ENCODE measurements around the gene CGB5. TPM values are rescaled to one million over a fixed set of nuclear protein-coding genes. Genes with fewer than 3 reads are reported as not detected.
"Not testable (repeated sequence)": the region's sequence is repeated elsewhere in the genome, so short reads cannot be mapped to it uniquely, and the experiment has no call there.

The CGB5 gene
- total and polyA plus RNA-seq, 2 donors (not counting 1 experiment from before 2014, with no cell fraction given), result not detected

GRCh38 chr19:49017666-49018351 lies 25.8 kb upstream of the CGB5 start:
- peak; percentile 80 for ATAC-seq (ENCODE audit: low read depth)
- Histone ChIP-seq H3K9me3 (ENCODE audit: control extremely low read depth in 1 of 3, control insufficient read depth in 2 of 3, insufficient read depth in 1 of 3, low read length in 2 of 3) (no peaks in the 10 kb centered on the region), H3K9ac (ENCODE audit: low read length) (peak overlapping the region; percentile 72), H3K79me2 (ENCODE audit: control insufficient read depth, insufficient read depth, low read length) (no peaks in the 10 kb centered on the region), H3K4me2 (replicated peaks; ENCODE audit: low read depth, low read length, poor library complexity, severe bottlenecking) (peak overlapping the region; percentile 99), H4K20me1 (ENCODE audit: control insufficient read depth, insufficient read depth, low read length, poor library complexity, severe bottlenecking) (no peaks in the 10 kb centered on the region), H3K27me3 (replicated peaks in 1 of 4; ENCODE audit: control extremely low read depth in 1 of 4, control insufficient read depth in 3 of 4, insufficient read depth in 4 of 4, low read length in 3 of 4) (peaks cover 0 to 9% (median 2%) of the 10 kb centered on the region in 4 experiments), H3K36me3 (replicated peaks in 1 of 2; ENCODE audit: control extremely low read depth in 1 of 2, control insufficient read depth in 1 of 2, extremely low read depth in 1 of 2, insufficient read depth in 2 of 2, low read length in 1 of 2) (peaks cover 0 to 4% of the 10 kb centered on the region in 2 experiments), H3K4me1 (ENCODE audit: control insufficient read depth in 2 of 2, insufficient read depth in 2 of 2, low read length in 2 of 2) (peaks cover 25 to 40% of the 10 kb centered on the region in 2 donors), H3K4me3 (ENCODE audit: control extremely low read depth in 1 of 5, extremely low read depth in 1 of 5, insufficient read depth in 1 of 5, low read depth in 2 of 5, low read length in 4 of 5) (peak overlapping the region in 4 of 5 experiments; percentile 52 to 73 (median 60)), H2AFZ (ENCODE audit: insufficient read depth, low read depth, low read length, poor library complexity, severe bottlenecking) (peak overlapping the region; percentile 88), H3K27ac (ENCODE audit: low read length in 2 of 2) (peak overlapping the region in 1 of 2 donors; percentile 30)
- ChIA-PET CTCF (interaction anchor here (0.6 to 1.9 kb wide), 6 partner anchors 11 to 180 kb away, joined by 3 to 10 read pairs (median 4); partner anchors contain the start of genes GYS1, LIN7B and RUVBL2), POLR2A (interaction anchor here (0.6 to 1.5 kb wide), 3 partner anchors 18 to 131 kb away, joined by 3 to 7 read pairs (median 3); partner anchors contain the start of gene RUVBL2)
- under 1% methylated on average over 58 of the region's 62 CpGs for WGBS (ENCODE audit: insufficient coverage)
- peak overlapping the region; percentile 89 for H3K4me3 Mint-ChIP-seq
- H3K27me3 Mint-ChIP-seq, result no peaks in the 10 kb centered on the region
- intact Hi-C loops (cut with micrococcal nuclease), result loop anchor here (2.0 kb wide), 1 partner anchor 25 kb away; the partner anchor contains the start of genes GYS1 and RUVBL2
- no peaks in the 10 kb centered on the region for H3K9me3 Mint-ChIP-seq (ENCODE audit: insufficient read depth)
- peak overlapping the region; percentile 67 for H3K27ac Mint-ChIP-seq
- peak; percentile 82 for DNase-seq
- TF ChIP-seq EZH2 (IDR thresholded peaks at IDR 0.05; ENCODE audit: borderline replicate concordance, insufficient read depth, low read depth, low read length, poor library complexity, severe bottlenecking) (no peak), CTCF (IDR thresholded peaks at IDR 0.05) (peak; percentile 78)
- peaks cover 34% of the 10 kb centered on the region for H3K4me1 Mint-ChIP-seq

GRCh38 chr19:49018388-49019241 lies 25.0 kb upstream of the CGB5 start:
- not testable (repeated sequence) for H3K27me3 ChIP-seq (replicated peaks in 1 of 4; ENCODE audit: control extremely low read depth in 1 of 4, control insufficient read depth in 3 of 4, insufficient read depth in 4 of 4, low read length in 3 of 4); ATAC-seq (ENCODE audit: low read depth); H3K79me2 ChIP-seq (ENCODE audit: control insufficient read depth, insufficient read depth, low read length); H3K27ac ChIP-seq (ENCODE audit: low read length in 2 of 2); H3K27me3 Mint-ChIP-seq; H3K36me3 ChIP-seq (replicated peaks in 1 of 2; ENCODE audit: control extremely low read depth in 1 of 2, control insufficient read depth in 1 of 2, extremely low read depth in 1 of 2, insufficient read depth in 2 of 2, low read length in 1 of 2); H3K9me3 Mint-ChIP-seq (ENCODE audit: insufficient read depth); H4K20me1 ChIP-seq (ENCODE audit: control insufficient read depth, insufficient read depth, low read length, poor library complexity, severe bottlenecking); H3K9me3 ChIP-seq (ENCODE audit: control extremely low read depth in 1 of 3, control insufficient read depth in 2 of 3, insufficient read depth in 1 of 3, low read length in 2 of 3)
- intact Hi-C loops (cut with micrococcal nuclease), result loop anchor here (2.0 kb wide), 1 partner anchor 26 kb away; the partner anchor contains the start of genes GYS1 and RUVBL2
- peak overlapping the region; percentile 89 for H3K4me3 Mint-ChIP-seq
- peak overlapping the region; percentile 99 for H3K4me2 ChIP-seq (replicated peaks; ENCODE audit: low read depth, low read length, poor library complexity, severe bottlenecking)
- H2AFZ ChIP-seq (ENCODE audit: insufficient read depth, low read depth, low read length, poor library complexity, severe bottlenecking), result peak overlapping the region; percentile 88
- DNase-seq, result peak; percentile 53
- ChIA-PET CTCF (interaction anchor here (0.7 to 1.9 kb wide), 8 partner anchors 15 to 179 kb away, joined by 3 to 10 read pairs (median 3); partner anchors contain the start of genes GYS1, LIN7B and RUVBL2), POLR2A (interaction anchor here (1.0 to 1.5 kb wide), 3 partner anchors 25 to 132 kb away, joined by 5 to 7 read pairs (median 5); partner anchors contain the start of genes GYS1 and RUVBL2)
- 4% methylated on average over 29 of the region's 50 CpGs for WGBS (ENCODE audit: insufficient coverage)
- H3K4me1 Mint-ChIP-seq, result peaks cover 34% of the 10 kb centered on the region
- peak overlapping the region; percentile 72 for H3K9ac ChIP-seq (ENCODE audit: low read length)
- peaks cover 25 to 40% of the 10 kb centered on the region in 2 donors for H3K4me1 ChIP-seq (ENCODE audit: control insufficient read depth in 2 of 2, insufficient read depth in 2 of 2, low read length in 2 of 2)
- peak overlapping the region in 4 of 5 experiments; percentile 52 to 73 (median 60) for H3K4me3 ChIP-seq (ENCODE audit: control extremely low read depth in 1 of 5, extremely low read depth in 1 of 5, insufficient read depth in 1 of 5, low read depth in 2 of 5, low read length in 4 of 5)
- H3K27ac Mint-ChIP-seq, result peak overlapping the region; percentile 64
